HG02943 (cell line): Measurements from ENCODE around the gene AP1B1.

Experiments used
- ATAC-seq: cut with Tn5 transposase; IDR thresholded peaks from one replicate; pipeline ENCODE4 v1.9.1; 2021; ENCODE audit warnings: mild to moderate bottlenecking, low read depth, moderate library complexity; ENCODE audit not compliant: unreplicated experiment

The AP1B1 gene

GRCh38 chr22:29334696-29335344 lies 53.5 kb downstream of the AP1B1 start:
- ATAC-seq = no peak

GRCh38 chr22:29334148-29334547 lies 54.2 kb downstream of the AP1B1 start:
- ATAC-seq = no peak

GRCh38 chr22:29332886-29333496 lies 55.4 kb downstream of the AP1B1 start:
- ATAC-seq = no peak

- no peak for ATAC-seq
Measured at GRCh38 chr22:29331658-29332300, 56.6 kb downstream of the AP1B1 start.

GRCh38 chr22:29331213-29331612 lies 57.2 kb downstream of the AP1B1 start:
- ATAC-seq = no peak

- ATAC-seq = no peak
Measured at GRCh38 chr22:29330753-29331152, 57.6 kb downstream of the AP1B1 start.

GRCh38 chr22:29330291-29330690 lies 58.1 kb downstream of the AP1B1 start:
- no peak for ATAC-seq

GRCh38 chr22:29329581-29329980 lies 58.8 kb downstream of the AP1B1 start:
- ATAC-seq = no peak

GRCh38 chr22:29328566-29329500 lies 59.5 kb downstream of the AP1B1 start:
- ATAC-seq = no peak

GRCh38 chr22:29328055-29328454 lies 60.3 kb downstream of the AP1B1 start:
- ATAC-seq = no peak

- ATAC-seq = no peak
Measured at GRCh38 chr22:29327089-29327764, 61.1 kb downstream of the AP1B1 start.

GRCh38 chr22:29326481-29326880 lies 61.9 kb downstream of the AP1B1 start:
- ATAC-seq = no peak

GRCh38 chr22:29325785-29326315 lies 62.5 kb downstream of the AP1B1 start:
- ATAC-seq = no peak

GRCh38 chr22:29325356-29325755 lies 63.0 kb downstream of the AP1B1 start:
- ATAC-seq = no peak

- no peak for ATAC-seq
Measured at GRCh38 chr22:29323641-29324040, 64.7 kb downstream of the AP1B1 start.

- ATAC-seq = no peak
Measured at GRCh38 chr22:29320546-29320945, 67.8 kb downstream of the AP1B1 start.

GRCh38 chr22:29319072-29319471 lies 69.3 kb downstream of the AP1B1 start:
- no peak for ATAC-seq

GRCh38 chr22:29317827-29318454 lies 70.4 kb downstream of the AP1B1 start:
- ATAC-seq = no peak

- no peak for ATAC-seq
Measured at GRCh38 chr22:29316141-29316828, 72.1 kb downstream of the AP1B1 start.
